GM19240 (cell line): ENCODE measurements around the gene TOMM40L.
A peak's percentile ranks its signal among the peaks of the same experiment; 100 is the strongest.

ENCODE experiments used
- DNase-seq: peaks from one replicate; pipeline ENCODE4 v3.0.0; 2011; ENCODE audit warnings: low spot score; ENCODE audit not compliant: insufficient read length

TOMM40L gene

DNA sequence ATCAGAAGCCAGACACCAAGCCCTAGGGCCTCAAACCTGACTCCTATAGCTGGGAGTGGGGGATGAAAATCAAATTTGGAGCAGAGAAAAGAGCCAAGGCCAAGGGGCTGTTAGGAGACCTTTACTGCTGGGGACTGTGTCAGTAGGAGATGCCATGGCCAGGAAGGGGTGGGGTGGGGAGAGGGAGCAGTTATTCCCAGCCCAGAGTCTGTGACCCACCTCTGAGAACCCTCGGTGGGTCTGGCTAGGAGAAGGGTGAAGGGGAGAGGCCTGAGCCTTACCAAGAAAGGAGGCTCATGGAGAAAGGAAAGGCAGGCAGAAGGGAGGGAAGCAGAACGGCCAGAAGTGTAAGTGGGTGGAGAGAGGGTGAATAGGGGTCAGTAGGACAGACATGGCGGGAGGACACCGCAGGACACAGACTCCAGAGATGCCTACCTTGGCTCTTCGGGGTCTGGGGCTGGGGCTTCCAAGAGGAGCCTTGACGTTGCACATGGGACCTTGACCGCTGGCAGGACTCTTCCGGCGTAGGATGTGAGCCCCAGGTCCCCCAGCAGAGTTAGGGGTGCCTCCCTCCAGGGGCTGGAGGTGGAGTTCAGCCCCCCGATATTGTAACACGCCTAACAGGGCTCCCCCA, 28.2 kb upstream of the TOMM40L start:
- DNase-seq: no peak

DNA sequence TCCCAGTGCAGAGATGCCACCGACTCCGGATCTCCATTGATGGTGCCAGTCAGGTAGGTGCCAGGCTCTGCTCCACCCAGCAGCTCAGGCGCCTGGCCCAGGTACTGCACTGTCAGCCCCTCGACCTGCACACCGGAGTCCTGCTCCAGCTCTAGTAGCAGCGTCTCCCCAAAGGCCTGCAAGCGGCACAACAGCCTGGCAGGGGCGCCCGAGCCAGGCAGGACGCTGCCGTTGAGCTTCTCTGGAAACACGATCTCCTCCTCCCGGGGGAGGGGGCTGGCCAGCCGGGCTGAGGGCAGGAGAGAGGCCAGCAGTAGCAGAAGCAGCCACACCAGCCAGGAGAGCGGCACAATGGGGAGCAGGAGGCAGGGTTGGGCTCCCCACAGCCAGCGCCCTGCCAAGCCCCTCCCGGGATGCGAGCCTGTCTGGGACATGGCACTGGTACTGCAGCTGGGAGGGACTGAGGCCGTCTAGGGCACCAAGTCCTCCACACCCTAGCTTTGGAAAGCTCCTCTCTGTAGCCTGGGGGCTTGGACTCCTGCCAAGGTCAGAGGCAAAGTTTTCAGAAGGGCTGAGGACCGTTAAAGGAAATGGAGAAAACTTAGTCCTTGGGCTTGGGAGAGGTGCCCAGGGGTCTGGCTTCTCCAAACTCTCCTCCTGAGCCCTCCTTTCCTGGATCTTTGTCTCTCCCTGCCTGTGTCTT, 27.5 kb upstream of the TOMM40L start:
- DNase-seq: no peak

DNA sequence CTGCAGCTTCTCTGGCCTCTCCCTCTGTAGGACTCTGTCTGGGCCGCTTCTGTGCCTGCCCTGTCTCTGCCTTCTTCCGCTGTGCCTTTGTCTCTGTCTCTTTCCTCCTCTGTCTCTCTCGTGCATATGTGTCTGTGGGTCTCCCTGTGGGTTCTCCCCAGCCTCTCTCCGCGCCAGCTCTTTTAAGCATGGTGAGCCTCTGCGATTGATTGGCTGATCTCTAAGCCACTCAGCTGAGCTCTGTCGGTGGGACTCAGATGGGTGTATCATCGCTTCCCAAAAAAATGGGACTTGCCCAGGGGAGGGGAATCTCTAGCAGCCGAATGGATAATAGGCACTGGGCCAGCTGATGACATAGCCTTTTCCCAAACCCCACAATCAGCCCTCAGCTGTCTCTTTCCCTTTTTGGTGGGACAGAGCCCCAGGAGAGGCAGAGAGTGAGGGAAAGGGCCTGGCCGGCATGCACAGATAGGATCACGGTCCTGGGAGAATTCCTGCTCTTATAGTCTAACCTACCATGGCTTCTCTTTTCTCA, 26.9 kb upstream of the TOMM40L start, which contains the start of gene ADAMTS4:
TSS of gene ADAMTS4 (minus strand) at position 158 of the 535 bp plus-strand sequence. CDS start 427 bp downstream, outside the sequence.
- DNase-seq: no peak

DNA sequence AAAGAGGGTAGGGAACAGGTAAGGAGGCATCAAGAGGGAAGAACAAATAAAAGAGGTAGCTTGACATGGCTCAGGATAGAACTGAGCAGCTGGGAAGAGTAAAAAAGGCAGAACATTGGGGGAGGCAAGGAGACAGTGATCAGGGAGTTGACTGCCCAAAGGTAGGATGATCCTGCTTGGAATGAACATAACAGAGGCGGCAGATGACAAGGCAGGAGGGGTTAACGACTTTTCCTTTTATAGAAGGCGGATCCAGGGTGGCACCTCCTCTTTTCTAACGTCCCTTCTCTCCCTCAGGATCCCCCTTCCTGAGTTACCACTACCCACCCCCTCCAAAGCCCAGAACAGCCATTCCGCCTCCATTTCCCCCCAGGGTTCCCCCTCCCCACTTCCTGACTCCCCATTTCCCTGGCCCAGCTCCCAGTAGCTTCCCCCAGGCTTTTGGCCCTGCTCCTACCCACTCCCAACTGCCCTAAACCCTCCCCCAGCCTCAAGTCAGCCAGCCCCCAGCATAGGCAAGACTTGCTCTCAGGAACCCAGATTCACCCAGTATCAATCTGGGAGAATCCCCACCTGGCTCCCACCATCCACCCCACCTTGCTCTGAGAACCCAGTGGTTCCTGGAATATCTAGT, 26.2 kb upstream of the TOMM40L start:
- DNase-seq: no peak

DNA sequence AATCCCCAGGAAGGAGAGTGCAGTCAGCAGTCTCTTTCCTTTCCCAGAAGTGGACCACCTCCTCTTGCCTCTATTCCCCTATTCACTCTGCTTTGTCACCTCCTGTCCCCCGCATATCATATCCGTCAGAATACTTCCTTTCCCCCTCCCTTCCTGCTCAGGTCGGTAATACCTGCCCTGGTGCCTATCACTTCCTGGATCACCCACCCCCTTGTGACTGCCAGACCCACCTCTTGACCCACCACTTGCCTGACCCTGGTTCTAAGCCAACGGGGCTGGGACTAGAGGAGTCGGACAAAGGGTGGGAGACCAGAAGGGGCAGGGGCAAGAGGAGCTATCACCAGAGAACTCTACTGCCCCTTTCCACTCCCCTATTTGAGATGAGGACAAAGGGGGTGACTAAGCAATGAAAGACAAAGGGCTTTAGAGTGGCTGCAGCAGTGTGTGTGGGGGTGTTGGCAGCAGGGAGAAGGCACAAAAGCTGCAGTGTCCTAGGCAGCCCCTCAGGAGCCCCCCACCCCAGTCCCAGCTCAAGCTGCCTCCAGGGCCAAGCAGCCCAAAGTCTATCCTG, 25.4 kb upstream of the TOMM40L start:
- no peak for DNase-seq

DNA sequence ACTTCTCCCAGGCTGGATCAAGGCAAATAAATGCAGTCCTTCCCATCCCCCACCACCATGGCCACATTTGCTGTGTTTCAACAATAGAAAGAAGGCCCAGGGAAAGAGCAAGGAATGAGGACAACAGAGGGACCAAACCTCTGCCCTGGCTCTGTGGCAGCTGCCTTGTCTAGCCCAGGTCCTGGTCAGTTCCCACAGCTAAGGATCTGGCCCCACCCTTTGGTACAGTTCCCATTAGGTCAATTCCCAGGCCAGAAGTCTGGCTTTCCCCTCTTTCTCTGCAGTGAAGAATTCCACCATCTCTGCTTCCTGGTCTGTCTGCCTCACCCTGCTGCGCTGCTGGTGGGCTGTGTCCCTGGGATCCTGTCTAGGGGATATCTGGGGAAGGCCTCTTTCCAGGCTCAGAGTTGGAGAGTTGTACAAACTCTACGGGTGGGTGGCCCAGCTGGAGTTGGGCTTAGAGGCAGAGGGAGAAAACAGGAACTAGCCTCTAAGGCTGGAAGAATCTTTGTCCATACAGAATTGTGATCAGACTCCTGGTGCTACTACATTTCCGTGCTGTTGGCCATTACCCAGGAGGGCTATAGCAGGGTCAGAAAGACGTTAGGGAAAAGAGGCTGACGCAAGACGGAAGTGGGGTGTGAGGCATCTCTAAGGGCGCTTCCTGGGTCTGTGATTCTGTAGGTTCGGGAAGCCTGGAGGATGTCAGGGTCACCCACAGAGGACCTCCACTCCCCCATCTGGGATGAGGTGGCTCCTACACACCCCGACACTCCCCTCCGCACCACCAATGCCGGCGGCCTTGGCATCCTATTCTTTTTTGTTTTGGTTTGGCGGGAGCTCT, 24.6 kb upstream of the TOMM40L start:
- no peak for DNase-seq

DNA sequence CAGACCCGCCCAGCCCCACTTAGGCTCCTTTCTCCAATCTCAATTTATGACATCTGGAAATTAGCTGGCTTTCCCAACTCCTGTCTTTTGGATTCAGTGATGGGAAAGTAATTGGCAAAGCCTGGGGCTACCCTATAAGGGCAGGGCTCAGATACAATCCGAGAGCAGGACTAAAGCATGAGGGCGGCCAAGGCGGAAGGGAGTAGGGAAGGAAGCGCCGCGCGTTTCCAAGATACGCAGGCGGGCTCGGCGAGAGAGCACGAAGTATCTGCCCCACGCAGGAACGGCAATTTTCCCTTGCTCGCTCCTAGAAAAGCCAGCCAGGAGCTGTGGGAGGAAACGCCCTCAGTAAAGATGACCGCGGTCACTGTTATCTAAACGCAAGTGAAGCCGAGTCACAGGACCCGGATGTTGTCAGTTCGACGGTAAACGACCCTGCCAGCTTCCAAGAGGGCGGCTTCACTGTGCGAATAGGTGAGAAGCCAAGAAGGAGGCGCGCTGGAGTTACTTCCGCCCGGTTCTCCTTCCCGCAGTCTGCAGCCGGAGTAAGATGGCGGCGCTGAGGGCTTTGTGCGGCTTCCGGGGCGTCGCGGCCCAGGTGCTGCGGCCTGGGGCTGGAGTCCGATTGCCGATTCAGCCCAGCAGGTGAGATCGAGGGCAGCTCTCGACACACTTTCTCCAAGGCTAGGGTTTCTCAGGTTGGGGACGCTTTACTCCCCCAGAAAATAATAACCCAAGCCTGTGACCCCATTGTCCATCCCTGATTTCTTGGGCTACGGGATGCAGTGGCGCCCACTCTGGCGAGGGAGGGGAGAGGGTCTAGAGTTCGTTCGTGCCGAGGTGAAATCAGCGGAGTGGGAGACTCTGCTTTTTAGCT, 23.8 kb upstream of the TOMM40L start, which contains the start of gene NDUFS2:
TSS of gene NDUFS2 (plus strand) at position 532 of the 877 bp plus-strand sequence. CDS start at position 551, 19 bp downstream.
- peak; percentile 97 for DNase-seq

DNA sequence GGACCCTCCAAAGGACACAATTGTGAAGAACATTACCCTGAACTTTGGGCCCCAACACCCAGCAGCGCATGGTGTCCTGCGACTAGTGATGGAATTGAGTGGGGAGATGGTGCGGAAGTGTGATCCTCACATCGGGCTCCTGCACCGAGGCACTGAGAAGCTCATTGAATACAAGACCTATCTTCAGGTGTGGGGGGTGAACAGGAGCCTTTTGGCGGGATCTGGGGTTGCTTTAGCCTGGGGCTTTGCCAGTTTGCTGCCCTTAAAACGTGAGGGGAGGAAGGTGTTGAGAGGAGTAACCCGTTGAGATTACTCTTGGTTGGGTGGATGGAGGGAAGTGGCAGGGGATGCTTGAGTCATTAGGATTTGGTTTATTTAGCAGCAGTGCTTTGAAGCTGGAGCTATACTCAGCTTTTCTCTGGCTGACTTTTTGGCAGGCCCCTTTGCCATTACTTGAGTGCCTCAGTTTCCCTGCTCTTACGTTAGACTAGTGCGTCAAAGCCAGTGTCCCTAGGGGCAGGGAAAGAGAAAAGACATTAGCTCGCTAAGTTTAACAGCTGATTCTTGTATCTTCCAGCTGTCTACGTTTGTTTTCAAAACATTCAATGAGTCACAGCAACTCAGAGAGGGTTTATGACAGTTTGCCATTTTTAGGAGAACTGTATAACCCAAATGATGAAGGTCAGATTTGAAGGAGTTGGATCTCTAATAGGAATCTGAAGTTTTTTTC, 19.3 kb upstream of the TOMM40L start:
- DNase-seq: no peak

DNA sequence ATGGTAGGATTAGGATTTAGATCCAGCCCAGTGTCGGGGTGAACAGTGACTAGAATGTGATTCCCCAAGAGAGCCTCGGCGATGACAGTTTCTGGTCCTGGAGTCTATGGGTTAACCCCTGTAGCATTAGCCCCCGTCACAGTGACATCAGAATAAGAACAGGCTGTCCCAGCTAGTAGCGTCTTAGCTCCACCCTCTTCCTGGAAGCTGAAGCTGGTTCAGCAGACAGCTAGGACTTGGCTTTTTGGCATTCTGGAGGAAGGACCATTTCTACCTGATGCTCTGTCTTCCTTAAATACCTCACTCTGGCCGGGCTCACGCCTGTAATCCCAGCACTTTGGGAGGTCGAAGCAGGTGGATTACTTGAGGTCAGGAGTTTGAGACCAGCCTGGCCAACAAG, 18.7 kb upstream of the TOMM40L start:
- DNase-seq: no peak

DNA sequence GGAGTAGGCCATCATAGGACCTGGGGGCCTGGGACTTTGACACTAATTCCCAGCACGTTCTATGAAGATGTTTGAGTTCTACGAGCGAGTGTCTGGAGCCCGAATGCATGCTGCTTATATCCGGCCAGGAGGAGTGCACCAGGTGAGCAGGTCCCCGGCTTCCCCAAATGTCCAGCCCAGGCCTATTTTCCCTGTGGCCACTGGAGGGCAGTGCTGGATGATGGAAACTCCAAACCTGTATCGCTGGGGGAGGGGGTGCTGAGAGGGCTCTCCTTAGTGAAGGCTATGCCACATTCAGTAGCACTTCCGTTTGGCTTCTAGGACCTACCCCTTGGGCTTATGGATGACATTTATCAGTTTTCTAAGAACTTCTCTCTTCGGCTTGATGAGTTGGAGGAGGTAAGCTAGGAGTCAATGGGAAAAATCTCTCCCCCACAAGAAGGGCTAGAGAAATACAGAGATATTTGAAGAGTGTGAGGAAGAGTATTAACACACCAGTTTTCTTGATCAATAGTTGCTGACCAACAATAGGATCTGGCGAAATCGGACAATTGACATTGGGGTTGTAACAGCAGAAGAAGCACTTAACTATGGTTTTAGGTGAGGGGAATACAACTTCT, 16.0 kb upstream of the TOMM40L start:
- DNase-seq: peak; percentile 64

DNA sequence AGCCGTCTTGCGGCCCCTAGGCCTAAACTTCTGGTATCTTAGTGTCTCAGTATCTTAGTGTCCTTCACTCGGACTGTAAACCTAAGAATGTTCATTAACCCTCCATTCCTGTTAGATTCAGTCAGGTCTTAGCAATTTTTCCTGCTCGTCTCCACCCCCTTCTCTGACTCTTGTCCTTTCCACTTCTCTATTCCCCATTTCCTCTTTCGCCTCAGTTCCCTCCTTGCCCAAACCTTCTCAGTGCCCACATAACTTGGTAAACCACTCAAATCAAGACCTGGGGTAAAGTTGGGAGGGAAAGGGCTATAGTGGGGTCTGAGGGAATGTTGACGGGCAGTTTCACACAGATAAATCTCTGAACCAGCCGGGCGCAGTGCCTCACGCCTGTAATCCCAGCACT, 11.5 kb upstream of the TOMM40L start:
- no peak for DNase-seq

DNA sequence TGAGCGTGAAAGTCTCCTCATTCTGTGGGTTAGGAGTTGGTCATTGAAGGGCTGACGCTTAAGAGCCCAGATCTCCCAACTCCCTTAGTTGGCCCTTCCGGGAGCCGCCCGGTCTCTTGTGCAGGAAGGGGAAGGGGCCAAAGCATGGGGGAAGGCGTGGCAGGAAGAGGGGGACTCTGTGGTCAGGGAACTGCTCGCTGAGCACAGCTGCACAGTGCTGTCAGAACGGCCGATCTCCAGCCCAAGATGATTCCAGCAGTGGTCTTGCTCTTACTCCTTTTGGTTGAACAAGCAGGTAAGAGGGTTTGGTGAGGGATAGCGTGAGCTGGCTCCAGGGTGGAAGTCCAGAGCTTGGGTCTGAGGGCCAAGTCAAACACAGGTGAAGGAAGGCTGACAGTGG, 10.8 kb upstream of the TOMM40L start, which contains the start of gene FCER1G:
TSS of gene FCER1G (plus strand) at position 220 of the 400 bp plus-strand sequence. CDS start at position 247, 27 bp downstream.
- DNase-seq: no peak

DNA sequence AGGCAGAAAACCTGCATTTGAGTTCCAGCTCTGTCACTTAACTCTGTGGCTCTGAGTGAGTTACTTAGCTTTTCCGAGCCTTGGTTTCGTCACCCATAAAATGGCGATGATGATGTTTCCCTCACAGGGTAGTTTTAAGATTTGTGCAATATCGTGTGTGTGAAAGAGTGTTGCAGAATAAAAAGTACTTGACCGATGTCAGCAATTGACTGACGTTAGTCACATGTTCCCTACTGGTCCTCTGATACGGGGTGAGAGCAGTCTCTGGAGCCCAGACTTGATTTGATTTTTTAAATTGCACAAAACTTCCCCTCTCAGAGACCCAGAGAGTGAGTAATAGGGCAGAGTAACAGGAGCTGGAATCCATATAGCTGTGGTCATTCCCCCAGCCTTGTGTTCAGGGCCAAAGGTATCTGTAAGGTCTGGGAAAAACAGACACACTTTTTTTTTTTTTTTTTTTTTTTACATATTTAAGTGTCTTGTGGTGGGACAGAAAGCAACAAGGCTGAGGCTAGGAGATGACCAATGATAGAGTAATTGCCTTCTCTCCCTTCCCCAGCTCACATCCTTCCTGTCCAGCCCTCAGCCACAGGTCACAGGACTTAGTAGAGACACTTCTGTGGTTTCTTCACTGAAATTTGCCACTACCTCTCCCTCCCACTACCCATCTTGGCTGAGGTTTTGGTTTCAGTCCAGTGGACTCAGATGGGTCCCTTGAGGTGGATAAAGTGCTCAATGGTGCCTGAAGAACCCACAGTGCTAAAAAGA, 8.7 kb upstream of the TOMM40L start:
- DNase-seq: peak; percentile 36

DNA sequence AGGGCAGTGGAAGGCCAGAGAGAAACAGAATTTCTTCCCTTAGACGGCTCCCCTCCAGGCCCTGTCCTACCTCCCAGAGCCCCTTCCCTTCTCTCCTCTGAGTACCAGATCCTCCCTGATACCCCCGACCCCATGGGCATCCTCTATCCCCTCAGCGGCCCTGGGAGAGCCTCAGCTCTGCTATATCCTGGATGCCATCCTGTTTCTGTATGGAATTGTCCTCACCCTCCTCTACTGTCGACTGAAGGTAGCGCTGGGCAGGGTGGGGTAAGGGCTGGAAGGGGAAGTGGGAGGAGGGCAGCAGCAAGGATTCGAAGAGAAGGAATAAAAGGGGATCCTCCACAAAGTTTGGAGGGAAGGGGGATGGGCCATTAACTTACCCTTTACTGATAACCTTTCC, 8.0 kb upstream of the TOMM40L start:
- DNase-seq: no peak

DNA sequence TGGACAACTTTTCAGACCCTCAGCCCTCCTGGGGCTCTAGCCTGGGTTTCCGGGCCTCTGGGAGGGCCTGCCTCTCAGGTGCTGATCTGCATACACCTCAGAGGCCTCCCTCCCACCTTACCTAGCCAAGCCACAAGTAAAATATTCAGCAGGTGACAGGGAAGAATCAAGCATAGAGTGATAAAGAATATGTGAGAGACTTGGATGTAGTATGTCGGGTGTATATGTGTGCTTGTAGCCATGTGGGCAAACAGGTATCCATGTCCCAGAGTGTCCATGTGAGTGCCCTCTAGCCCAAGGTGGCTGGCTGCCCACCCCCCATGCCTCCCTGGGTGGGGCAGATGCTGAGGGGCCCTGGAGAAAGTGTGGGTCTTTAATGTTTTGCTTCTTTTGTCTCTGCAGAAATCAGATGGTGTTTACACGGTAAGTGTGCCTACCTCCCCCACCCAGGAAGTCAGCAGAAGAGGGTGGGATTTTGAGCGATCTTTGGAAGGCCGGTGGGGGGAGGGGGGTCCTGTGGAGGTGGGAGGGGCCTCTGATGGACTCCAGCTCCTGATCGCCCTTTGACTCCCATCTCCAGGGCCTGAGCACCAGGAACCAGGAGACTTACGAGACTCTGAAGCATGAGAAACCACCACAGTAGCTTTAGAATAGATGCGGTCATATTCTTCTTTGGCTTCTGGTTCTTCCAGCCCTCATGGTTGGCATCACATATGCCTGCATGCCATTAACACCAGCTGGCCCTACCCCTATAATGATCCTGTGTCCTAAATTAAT, 7.4 kb upstream of the TOMM40L start:
- DNase-seq: no peak

DNA sequence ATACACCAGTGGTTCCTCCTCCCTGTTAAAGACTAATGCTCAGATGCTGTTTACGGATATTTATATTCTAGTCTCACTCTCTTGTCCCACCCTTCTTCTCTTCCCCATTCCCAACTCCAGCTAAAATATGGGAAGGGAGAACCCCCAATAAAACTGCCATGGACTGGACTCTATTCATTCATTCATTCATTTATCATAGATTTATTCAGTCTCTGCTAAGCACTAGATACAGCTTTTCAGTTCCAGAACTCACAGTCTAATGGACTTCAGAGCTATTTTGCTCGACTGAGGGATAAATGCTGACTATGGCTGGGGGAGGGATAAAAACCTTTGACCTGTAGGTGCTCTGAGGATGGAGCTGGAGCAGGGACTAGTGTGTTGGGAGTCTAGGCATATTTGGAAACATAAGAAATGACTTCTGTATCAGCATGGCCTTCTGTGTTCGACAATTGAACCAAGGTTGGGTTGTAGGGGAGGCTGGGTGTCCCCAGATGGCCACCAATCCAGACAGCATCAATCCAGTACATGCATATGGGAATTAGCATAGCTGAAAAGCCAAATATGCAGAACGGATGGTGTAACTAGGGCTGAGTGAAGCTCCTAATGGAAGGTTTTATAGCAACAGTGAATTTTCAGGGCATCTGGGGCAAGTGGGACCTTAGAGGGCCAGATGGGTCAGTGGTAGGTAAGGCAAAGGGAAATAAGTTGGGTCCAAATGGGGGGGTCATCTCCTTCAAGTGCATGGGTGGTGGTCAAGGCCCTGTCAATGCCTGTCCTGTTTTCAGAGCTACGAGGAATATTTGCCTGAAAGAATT, 6.6 kb upstream of the TOMM40L start:
- DNase-seq: no peak
